IMR-90 (cell line): ENCODE data around the gene GEMIN2. TPM values are rescaled to one million over a fixed set of nuclear protein-coding genes. Genes with fewer than 3 reads are reported as not detected.

Source experiments
- ATAC-seq: fragments of 200-7000 bp; cut with Tn5 transposase; 2 replicates; pipeline ENCODE4 v1.9.1; 2020; ENCODE audit warnings: low read depth, mild to moderate bottlenecking, moderate library complexity
- BruUV-seq: library from RNA; stranded (reverse); fragments of 400-500 nt; replicated peaks from 2 replicates; lab custom pipeline; 2021; lab: Mats Ljungman, UMichigan
- CTCF ChIA-PET: fragments of 300-600 bp; formaldehyde crosslinking; extraction: SDS; loops from one replicate; lab custom pipeline; 2021; ENCODE audit warnings: antibody characterized with exemption; lab: Yijun Ruan, JAX
- POLR2A ChIA-PET: fragments of 300-600 bp; sonication (Branson Sonifier 250); formaldehyde crosslinking; loops from one replicate; lab custom pipeline; 2022; ENCODE audit warnings: antibody characterized with exemption; ENCODE audit not compliant: unreplicated experiment; lab: Charles Lee
- DNase-seq: peaks from one replicate; pipeline ENCODE4 v3.0.0; 2013
- H2AFZ ChIP-seq: replicated peaks from 2 replicates; pipeline ENCODE3; 2013; ENCODE audit warnings: low read length, mild to moderate bottlenecking; ENCODE audit not compliant: poor library complexity
- H2AK5ac ChIP-seq: 2 replicates; pipeline ENCODE4 v1.6.1; 2013; ENCODE audit warnings: low read depth, low read length, inconsistent platforms
- H2AK9ac ChIP-seq: replicated peaks from 2 replicates; pipeline ENCODE3; 2013; ENCODE audit warnings: mild to moderate bottlenecking, low read depth, low read length, moderate library complexity; ENCODE audit not compliant: poor library complexity
- H2BK120ac ChIP-seq: 2 replicates; pipeline ENCODE4 v1.6.1; 2013; ENCODE audit warnings: low read depth, low read length, inconsistent platforms
- H2BK15ac ChIP-seq: 3 replicates; pipeline ENCODE4 v1.6.1; 2013; ENCODE audit warnings: low read depth, low read length, inconsistent platforms
- H2BK20ac ChIP-seq: 2 replicates; pipeline ENCODE4 v1.6.1; 2013; ENCODE audit warnings: low read depth, mild to moderate bottlenecking, inconsistent platforms, low read length, moderate library complexity
- H2BK5ac ChIP-seq: 2 replicates; pipeline ENCODE4 v1.6.1; 2013; ENCODE audit warnings: mild to moderate bottlenecking, low read depth, low read length, inconsistent platforms; ENCODE audit not compliant: poor library complexity, severe bottlenecking
- H3K14ac ChIP-seq: replicated peaks from 2 replicates; pipeline ENCODE4 v1.6.1; 2013; ENCODE audit warnings: low read depth, low read length, inconsistent platforms
- H3K18ac ChIP-seq: 2 replicates; pipeline ENCODE4 v1.6.1; 2013; ENCODE audit warnings: low read depth, low read length, control low read depth
- H3K23ac ChIP-seq: 2 replicates; pipeline ENCODE4 v1.6.1; 2013; ENCODE audit warnings: low read depth, low read length, inconsistent platforms
- H3K27ac ChIP-seq: 2 replicates; pipeline ENCODE4 v1.5.1; 2013; ENCODE audit warnings: mild to moderate bottlenecking, control low read depth, low read length; ENCODE audit not compliant: insufficient read depth
- H3K27me3 ChIP-seq: 2 replicates; pipeline ENCODE4 v1.6.1; 2013; ENCODE audit warnings: low read length; ENCODE audit not compliant: control insufficient read depth, insufficient read depth
- H3K36me3 ChIP-seq: 2 replicates; pipeline ENCODE4 v1.6.1; 2013; ENCODE audit warnings: low read length, mixed read lengths; ENCODE audit not compliant: control insufficient read depth, insufficient read depth
- H3K4ac ChIP-seq: 2 replicates; pipeline ENCODE4 v1.6.1; 2013; ENCODE audit warnings: low read depth, low read length, inconsistent platforms
- H3K4me1 ChIP-seq: 2 replicates; pipeline ENCODE4 v1.6.1; 2013; ENCODE audit warnings: low read length, mixed read lengths; ENCODE audit not compliant: control insufficient read depth, insufficient read depth
- H3K4me2 ChIP-seq: 2 replicates; pipeline ENCODE4 v1.6.1; 2013; ENCODE audit warnings: low read depth, mild to moderate bottlenecking, control low read depth, low read length, moderate library complexity
- H3K4me3 ChIP-seq: 2 replicates; pipeline ENCODE4 v1.5.1; 2013; ENCODE audit warnings: low read depth, mild to moderate bottlenecking, control low read depth, low read length, moderate library complexity; ENCODE audit not compliant: insufficient read depth
- H3K56ac ChIP-seq: 2 replicates; pipeline ENCODE4 v1.6.1; 2013; ENCODE audit warnings: low read length, inconsistent platforms; ENCODE audit not compliant: insufficient read depth; ENCODE audit errors: extremely low read depth
- H3K79me1 ChIP-seq, 2 experiments: 2 replicates each; pipeline ENCODE4 v1.6.1; 2013; ENCODE audit warnings: low read length in 2 of 2, inconsistent platforms in 1 of 2, low read depth in 1 of 2
- H3K9ac ChIP-seq: 2 replicates; pipeline ENCODE4 v1.6.1; 2013; ENCODE audit warnings: low read depth, low read length, control low read depth
- H3K9me1 ChIP-seq: 2 replicates; pipeline ENCODE4 v1.6.1; 2013; ENCODE audit warnings: low read length, inconsistent platforms; ENCODE audit not compliant: insufficient read depth
- H3K9me3 ChIP-seq: 2 replicates; pipeline ENCODE4 v1.6.1; 2013; ENCODE audit warnings: low read length; ENCODE audit not compliant: control insufficient read depth, insufficient read depth
- H4K20me1 ChIP-seq: 2 replicates; pipeline ENCODE4 v1.6.1; 2013; ENCODE audit warnings: low read length, inconsistent platforms; ENCODE audit not compliant: insufficient read depth
- H4K5ac ChIP-seq: 2 replicates; pipeline ENCODE4 v1.6.1; 2013; ENCODE audit warnings: mild to moderate bottlenecking, low read depth, low read length, control low read depth
- H4K8ac ChIP-seq, 2 experiments: 2 replicates each; pipeline ENCODE4 v1.6.1; 2013; ENCODE audit warnings: low read depth in 2 of 2, low read length in 2 of 2, control low read depth in 1 of 2, inconsistent platforms in 1 of 2
- H4K91ac ChIP-seq: 2 replicates; pipeline ENCODE4 v1.6.1; 2013; ENCODE audit warnings: low read depth, low read length, inconsistent platforms; ENCODE audit not compliant: insufficient read depth
- BHLHE40 ChIP-seq: fragments of 150-350 bp; IDR thresholded peaks from 2 replicates; pipeline ENCODE4 v1.6.1; 2016; ENCODE audit warnings: mild to moderate bottlenecking, low read depth, low read length
- CEBPB ChIP-seq: IDR thresholded peaks from 2 replicates; pipeline ENCODE4 v1.6.1; 2012; ENCODE audit warnings: low read depth, low read length, improper control_type of control experiment
- CHD1 ChIP-seq: IDR thresholded peaks from 2 replicates; pipeline ENCODE4 v1.6.1; 2012; ENCODE audit warnings: low read depth, low read length, improper control_type of control experiment
- FOS ChIP-seq: fragments of 150-350 bp; IDR thresholded peaks from 2 replicates; pipeline ENCODE4 v1.6.1; 2016; ENCODE audit warnings: low read depth, low read length
- MAZ ChIP-seq: IDR thresholded peaks from 2 replicates; pipeline ENCODE4 v1.6.1; 2012; ENCODE audit warnings: low read depth, mild to moderate bottlenecking, low read length, improper control_type of control experiment, moderate library complexity, borderline replicate concordance
- MXI1 ChIP-seq: IDR thresholded peaks from 2 replicates; pipeline ENCODE4 v1.6.1; 2012; ENCODE audit warnings: low read depth, mild to moderate bottlenecking, low read length, moderate library complexity, borderline replicate concordance
- NFE2L2 ChIP-seq: fragments of 150-350 bp; IDR thresholded peaks from 2 replicates; pipeline ENCODE4 v1.6.1; 2016; ENCODE audit warnings: low read depth, mild to moderate bottlenecking, low read length
- RCOR1 ChIP-seq: IDR thresholded peaks from 2 replicates; pipeline ENCODE4 v1.6.1; 2012; ENCODE audit warnings: mild to moderate bottlenecking, low read length, improper control_type of control experiment; ENCODE audit not compliant: insufficient replicate concordance
- RFX5 ChIP-seq: IDR thresholded peaks from 2 replicates; pipeline ENCODE4 v1.8.0; 2012; ENCODE audit warnings: low read depth, mild to moderate bottlenecking, low read length, moderate library complexity
- SMC3 ChIP-seq: fragments of 150-350 bp; IDR thresholded peaks from 2 replicates; pipeline ENCODE4 v1.6.1; 2016; ENCODE audit warnings: low read depth, mild to moderate bottlenecking, antibody characterized with exemption, low read length, moderate library complexity
- USF2 ChIP-seq: fragments of 150-350 bp; IDR thresholded peaks from 2 replicates; pipeline ENCODE4 v1.6.1; 2017; ENCODE audit warnings: mild to moderate bottlenecking, antibody characterized with exemption, low read length, low read depth
- WGBS, 2 experiments: methylation state at CpG; one replicate each; pipeline versions ENCODE4 v1.1.5 to v1.1.7; 2013; ENCODE audit warnings: missing lambda C conversion rate in 2 of 2; ENCODE audit not compliant: insufficient read length in 1 of 2; ENCODE audit errors: extremely low coverage in 2 of 2; 5-methylcytosine and 5-hydroxymethylcytosine counted together
- dilution Hi-C: fragments of 300-500 bp; cut with HindIII; formaldehyde crosslinking; loops from one replicate; pipeline ENCODE4 v1.14.3; 2018; ENCODE audit warnings: low sequenced_read_pairs; ENCODE audit not compliant: unreplicated experiment
- in situ Hi-C: fragments of 300-500 bp; cut with MboI; formaldehyde crosslinking; loops from 3 replicates; pipeline ENCODE4 v1.14.3; 2019; ENCODE audit warnings: low sequenced_read_pairs, inconsistent platforms, mixed read lengths
- intact Hi-C: fragments of 100-400 bp; cut with micrococcal nuclease; formaldehyde crosslinking; loops from 2 replicates; pipeline ENCODE4 v1.10.0; 2022
- polyA plus RNA-seq, 3 experiments: library from polyadenylated mRNA; depleted of rRNA; stranded (reverse); fragments of >200 nt; gene quantifications; 2 replicates each; pipeline ENCODE4 v1.2.3, GENCODE V29; 2012; ENCODE audit warnings: low replicate concordance in 1 of 3
- total RNA-seq: library from RNA; depleted of rRNA; stranded (reverse); fragments of >200 nt; gene quantifications from 2 replicates; pipeline ENCODE4 v1.2.3, GENCODE V29; 2012
- TF ChIP-seq, protein P1 (sequence below): fragments of 150-350 bp; IDR thresholded peaks from 2 replicates; pipeline ENCODE4 v1.6.1; 2016; ENCODE audit warnings: low read depth, mild to moderate bottlenecking, low read length, moderate library complexity, borderline replicate concordance
- TF ChIP-seq, protein P2 (sequence below): conservative IDR thresholded peaks from 2 replicates; pipeline ENCODE4 v1.5.1; 2012; ENCODE audit warnings: mild to moderate bottlenecking, low read depth, low read length, improper control_type of control experiment

The GEMIN2 gene
- total and polyA plus RNA-seq, 2 of the 4 experiments (the other 2 are of a cell fraction) = 10.6 to 11.2 TPM

DNA sequence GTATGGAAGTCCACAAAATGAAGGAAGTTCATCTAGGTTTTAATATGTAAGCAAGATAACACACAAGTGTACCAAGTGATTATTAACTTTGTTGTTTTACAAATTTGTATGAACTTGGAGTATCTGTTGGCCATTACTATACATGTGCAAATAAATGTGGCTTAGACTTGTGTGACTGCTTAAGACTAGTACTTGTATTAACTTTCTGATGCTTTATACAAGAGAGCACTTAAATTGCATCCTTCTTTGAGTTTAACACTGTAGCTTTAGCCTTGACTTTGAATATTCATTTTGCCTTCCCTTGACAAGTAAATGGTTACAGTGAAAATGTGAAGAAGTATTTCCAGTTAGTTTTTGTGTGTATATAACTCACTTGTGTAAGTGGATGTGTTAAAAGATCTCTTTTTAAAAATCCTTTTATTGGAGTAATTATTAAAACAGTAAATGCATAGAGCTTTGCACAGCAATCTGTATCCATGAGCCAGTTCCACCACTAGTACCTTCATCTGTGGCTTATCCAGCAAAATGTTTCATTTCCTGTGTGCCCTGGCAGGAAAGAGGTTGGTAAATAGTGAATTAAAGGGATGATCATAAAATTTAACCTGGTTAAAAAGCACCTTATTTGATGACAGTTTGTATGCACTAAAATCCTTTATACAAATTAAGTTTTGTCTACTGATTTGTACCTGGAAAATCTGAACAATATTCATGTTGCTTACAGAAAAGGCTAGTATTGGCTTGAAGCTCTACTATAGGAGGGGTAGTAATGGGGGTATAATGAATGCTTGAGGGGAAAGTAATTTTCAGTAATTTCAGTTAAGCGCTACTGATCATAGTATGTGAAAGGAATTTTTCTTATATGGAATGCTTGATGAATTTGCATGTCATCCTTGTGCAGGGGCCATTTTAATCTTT is 68.9 kb downstream of the GEMIN2 start:
- Histone ChIP-seq H3K56ac (no peak overlapping the region), H2AK9ac (no peak overlapping the region), H2AK5ac (no peak overlapping the region), H3K27ac (no peak overlapping the region), H3K4me3 (no peak overlapping the region), H3K36me3 (peaks cover 42% of the 10 kb centered on the region), H3K23ac (no peak overlapping the region), H2BK120ac (no peak overlapping the region), H2AFZ (no peak overlapping the region), H2BK15ac (no peak overlapping the region), H3K9ac (no peak overlapping the region), H3K14ac (no peak overlapping the region), H4K5ac (no peak overlapping the region), H4K91ac (no peak overlapping the region), H3K4me1 (no peaks in the 10 kb centered on the region), H3K4ac (no peak overlapping the region), H2BK5ac (no peak overlapping the region), H4K20me1 (peaks cover 18% of the 10 kb centered on the region), H3K9me3 (no peaks in the 10 kb centered on the region), H4K8ac (no peak overlapping the region), H3K18ac (no peak overlapping the region), H2BK20ac (no peak overlapping the region), H3K4me2 (no peak overlapping the region), H3K79me1 (peaks cover 16 to 35% of the 10 kb centered on the region in 2 experiments), H3K27me3 (no peaks in the 10 kb centered on the region), H3K9me1 (0 out of 2 replicates have a peak, but pooled peaks cover 3% of the 10 kb centered on the region)
- in situ Hi-C loops (no loop called here), dilution Hi-C loops (no loop called here), intact Hi-C loops (no loop called here)
- no peak for DNase-seq
- POLR2A ChIA-PET = no interaction called here
- no peak for TF ChIP-seq MAZ
- TF ChIP-seq USF2 = no peak
- TF ChIP-seq FOS = no peak
- TF ChIP-seq SMC3 = no peak
- no peak for TF ChIP-seq MXI1
- TF ChIP-seq, protein P1, sequence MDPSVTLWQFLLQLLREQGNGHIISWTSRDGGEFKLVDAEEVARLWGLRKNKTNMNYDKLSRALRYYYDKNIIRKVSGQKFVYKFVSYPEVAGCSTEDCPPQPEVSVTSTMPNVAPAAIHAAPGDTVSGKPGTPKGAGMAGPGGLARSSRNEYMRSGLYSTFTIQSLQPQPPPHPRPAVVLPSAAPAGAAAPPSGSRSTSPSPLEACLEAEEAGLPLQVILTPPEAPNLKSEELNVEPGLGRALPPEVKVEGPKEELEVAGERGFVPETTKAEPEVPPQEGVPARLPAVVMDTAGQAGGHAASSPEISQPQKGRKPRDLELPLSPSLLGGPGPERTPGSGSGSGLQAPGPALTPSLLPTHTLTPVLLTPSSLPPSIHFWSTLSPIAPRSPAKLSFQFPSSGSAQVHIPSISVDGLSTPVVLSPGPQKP = no peak
- TF ChIP-seq, protein P2, sequence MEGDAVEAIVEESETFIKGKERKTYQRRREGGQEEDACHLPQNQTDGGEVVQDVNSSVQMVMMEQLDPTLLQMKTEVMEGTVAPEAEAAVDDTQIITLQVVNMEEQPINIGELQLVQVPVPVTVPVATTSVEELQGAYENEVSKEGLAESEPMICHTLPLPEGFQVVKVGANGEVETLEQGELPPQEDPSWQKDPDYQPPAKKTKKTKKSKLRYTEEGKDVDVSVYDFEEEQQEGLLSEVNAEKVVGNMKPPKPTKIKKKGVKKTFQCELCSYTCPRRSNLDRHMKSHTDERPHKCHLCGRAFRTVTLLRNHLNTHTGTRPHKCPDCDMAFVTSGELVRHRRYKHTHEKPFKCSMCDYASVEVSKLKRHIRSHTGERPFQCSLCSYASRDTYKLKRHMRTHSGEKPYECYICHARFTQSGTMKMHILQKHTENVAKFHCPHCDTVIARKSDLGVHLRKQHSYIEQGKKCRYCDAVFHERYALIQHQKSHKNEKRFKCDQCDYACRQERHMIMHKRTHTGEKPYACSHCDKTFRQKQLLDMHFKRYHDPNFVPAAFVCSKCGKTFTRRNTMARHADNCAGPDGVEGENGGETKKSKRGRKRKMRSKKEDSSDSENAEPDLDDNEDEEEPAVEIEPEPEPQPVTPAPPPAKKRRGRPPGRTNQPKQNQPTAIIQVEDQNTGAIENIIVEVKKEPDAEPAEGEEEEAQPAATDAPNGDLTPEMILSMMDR = no peak
- no peak for TF ChIP-seq CEBPB
- no peak for TF ChIP-seq RFX5
- no peak for TF ChIP-seq BHLHE40
- no peak for TF ChIP-seq RCOR1
- TF ChIP-seq NFE2L2 = no peak
- no peak for TF ChIP-seq CHD1
- ATAC-seq = no peak
- no CpG with 5 or more reads among the region's 1 CpG for WGBS, 2 experiments
- no TSS peak for BruUV-seq
- CTCF ChIA-PET = no interaction called here
